ENCODE data around the gene PLSCR4.
A peak's percentile ranks its signal among the peaks of the same experiment; 100 is the strongest.
"Not testable (repeated sequence)": the region's sequence is repeated elsewhere in the genome, so short reads cannot be mapped to it uniquely, and the experiment has no call there.

Gene PLSCR4

DNA sequence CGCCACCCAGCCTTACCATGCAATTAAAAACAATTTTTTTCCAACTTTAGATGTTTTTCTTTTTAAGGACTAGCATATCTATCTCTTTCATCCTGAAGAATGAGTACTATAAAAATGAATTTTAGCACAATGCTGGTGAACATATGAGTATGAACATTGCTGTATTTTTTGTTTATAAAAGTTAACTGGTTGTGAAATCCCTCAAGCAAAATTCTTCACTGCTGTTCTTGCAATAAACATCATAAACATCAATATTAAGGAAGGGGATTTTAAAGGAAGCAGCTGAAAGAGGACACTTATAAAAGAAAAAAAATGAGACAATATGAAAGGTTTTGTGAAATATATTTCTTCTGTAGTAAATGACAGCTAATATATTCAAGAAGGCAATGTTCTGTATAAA is 3.0 kb downstream of the PLSCR4 start:
- no peak for DNase-seq (ENCODE audit: low read depth, low spot score)

DNA sequence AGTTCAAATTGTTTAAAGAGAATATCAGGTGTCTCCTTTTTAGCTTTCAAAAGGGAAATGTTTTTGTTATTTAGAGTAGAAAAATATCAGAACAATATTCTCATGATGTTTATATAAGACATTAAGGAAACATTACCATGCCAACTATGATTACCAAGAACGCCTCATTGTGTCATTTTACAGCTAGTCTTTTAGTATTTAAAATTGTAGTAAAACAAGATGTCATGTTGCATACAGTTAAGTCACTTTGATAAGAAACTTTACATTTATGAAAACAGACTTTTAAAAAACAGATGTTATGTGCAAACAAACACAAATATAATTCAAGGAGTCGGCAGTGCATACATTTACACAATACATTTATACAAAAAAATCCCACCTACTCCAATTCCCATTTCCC is 4.4 kb downstream of the PLSCR4 start:
- DNase-seq (ENCODE audit: low read depth, low spot score) = no peak

DNA sequence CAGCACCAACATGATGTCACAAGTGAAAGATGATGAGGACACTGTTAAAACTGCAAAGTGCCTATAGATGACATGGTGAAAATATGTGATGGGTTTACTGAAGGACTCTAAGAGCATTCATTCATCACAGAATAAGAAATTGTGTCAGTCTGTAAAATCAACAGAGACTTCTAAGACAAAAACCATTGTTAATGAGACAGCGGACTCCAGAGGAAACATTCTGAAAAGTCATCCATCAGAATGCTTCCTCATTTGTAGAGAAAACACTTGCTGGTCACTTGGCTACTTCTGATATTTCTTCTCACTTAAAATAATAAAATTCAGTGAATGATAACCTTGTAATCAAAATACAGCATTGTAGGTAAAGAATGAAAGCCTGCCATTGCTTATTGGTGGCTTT is 7.3 kb downstream of the PLSCR4 start:
- DNase-seq (ENCODE audit: low read depth, low spot score) = no peak

DNA sequence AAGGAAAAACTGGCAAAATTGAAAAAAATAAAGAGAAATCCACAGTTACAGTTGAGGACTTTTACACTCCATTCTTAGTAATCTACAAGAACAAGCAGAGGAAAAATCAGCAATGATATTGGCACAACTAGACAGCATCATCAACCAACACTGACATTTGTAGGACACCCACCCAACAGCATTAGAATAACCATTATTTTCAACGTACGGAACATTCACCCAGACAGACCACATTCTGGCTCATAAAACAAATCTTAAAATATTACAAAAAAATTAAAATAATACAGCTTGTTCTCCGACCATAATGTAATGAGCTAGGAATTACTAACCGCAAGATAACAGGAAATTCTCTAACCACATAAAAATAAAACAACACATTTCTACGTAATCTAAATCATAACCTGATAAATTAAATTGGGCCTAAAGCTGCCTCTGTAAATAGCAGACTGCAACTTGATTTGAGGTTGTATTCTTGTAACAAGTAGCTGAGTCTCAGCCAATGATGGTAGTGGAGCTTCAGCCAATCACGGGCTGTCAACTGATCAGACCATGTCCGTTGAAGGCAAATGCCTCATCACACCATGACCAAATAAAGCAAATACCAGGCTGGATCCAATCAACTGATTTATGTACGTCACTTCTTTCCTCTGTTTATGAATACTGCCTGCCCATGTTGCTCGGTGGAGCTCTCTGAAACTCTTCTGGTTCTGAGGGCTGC is 9.2 kb downstream of the PLSCR4 start:
- DNase-seq (ENCODE audit: low read depth, low spot score) = no peak

DNA sequence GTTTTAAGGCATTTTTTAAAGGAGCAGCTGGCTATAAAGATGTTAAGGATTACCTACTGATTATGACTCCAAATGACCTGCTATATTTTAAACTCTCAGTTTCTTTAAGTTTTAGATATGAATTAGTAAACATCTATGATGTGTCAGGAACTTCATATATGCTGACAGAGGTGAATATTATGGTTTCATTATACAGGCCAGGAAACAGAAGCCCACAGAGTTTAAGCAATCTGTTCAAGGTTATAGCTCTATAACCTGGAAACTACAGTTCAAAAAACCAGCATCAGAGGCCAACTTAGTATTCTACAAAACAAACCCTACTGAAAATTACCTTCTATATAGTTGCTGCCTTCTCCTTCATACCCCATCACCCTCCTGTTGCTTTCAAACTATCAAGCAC is 17.4 kb downstream of the PLSCR4 start:
- DNase-seq (ENCODE audit: low read depth, low spot score) = no peak

DNA sequence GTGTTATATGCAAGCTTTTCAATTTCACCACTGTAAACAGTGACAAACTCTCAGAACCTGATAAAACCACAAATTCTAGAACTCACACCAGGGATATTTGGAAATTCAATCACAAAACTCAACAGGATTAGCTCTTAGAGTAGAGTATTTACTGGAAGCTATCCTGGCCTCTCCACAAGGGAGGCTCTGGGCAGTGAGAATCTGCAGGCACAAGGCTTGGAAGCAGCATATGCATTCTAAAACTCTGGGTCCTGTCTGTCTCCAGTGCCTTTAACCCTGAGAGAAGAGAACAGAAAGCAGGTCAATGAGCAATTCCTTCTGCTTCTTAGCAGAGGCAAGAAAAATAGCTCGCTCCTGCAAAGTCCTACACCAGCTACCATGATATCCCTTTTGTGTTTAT is 23.4 kb downstream of the PLSCR4 start:
- DNase-seq (ENCODE audit: low read depth, low spot score) = no peak

DNA sequence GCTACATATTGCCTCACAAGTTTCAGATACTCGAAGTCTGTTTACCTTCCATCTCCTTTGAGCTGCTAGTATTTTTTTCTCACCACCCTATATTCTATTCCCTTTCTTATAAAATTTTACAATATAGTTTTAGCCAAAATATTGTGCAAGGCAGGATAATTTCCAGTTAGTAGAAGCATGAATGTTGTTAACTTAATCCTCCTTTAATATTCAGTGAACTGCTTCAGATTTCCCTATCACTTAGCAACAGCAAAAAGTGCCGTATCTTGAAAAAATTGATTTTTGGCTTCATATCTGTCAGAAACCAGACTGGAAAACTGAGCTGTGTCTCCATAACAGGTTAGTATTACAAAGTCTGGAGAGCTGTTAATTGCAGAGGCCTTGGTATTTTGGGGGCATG is 24.0 kb downstream of the PLSCR4 start:
- no peak for DNase-seq (ENCODE audit: low read depth, low spot score)

DNA sequence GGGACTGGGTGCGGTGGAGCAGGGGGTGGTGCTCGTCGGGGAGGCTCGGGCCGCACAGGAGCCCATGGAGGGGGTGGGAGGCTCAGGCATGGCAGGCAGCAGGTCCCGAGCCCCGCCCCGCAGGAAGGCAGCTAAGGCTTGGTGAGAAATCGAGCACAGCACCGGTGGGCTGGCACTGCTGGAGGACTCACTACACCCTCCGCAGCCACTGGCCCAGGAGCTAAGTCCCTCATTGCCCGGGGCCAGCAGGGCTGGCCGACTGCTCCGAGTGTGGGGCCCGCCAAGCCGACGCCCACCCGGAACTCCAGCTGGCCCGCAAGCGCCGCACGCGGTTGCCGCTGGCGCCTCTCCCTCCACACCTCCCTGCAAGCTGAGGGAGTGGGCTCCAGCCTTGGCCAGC is 25.4 kb downstream of the PLSCR4 start:
- not testable (repeated sequence) for DNase-seq (ENCODE audit: low read depth, low spot score)

DNA sequence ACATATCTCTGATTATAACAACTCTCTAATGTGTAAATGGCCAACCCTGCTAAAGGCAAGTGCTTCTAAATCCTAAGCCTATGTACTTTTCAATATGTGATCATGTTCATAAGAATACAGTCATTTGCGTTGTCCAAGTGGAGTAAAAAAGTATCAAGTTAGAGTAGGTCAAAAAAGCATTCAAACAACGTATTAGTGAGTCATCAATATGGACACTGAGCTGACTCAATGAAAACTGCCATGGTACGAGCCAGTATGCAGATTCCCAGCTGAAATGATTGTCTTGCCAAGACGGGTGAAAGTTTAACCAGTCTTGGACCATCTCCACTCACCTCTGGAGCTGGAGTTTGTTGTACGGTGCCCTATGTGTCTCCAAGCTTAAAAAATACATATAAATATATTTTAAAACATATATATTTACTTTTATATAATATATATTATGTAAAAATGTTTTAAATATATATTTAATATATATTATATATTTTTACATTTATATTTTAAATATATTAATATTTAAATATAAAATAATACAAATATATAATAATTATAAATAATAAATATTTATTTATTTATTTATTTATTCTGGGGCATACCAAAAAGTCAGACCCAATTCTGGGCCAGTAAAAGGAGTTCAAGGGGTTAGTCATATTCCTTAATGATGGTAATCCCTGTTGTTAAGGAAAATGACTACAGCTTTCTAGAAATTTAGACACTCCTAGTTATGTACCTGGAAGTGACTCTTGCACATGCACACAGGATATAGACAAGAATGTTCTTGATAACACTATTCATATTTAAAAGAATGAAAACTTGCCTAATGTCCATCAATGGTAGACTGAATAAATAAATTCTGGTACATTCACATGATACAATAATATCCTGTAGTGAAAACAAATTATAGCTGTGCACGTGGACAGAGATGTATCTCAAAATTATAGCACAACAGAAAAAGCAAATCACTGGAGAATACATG is 27.2 kb downstream of the PLSCR4 start:
- no peak for DNase-seq (ENCODE audit: low read depth, low spot score)

DNA sequence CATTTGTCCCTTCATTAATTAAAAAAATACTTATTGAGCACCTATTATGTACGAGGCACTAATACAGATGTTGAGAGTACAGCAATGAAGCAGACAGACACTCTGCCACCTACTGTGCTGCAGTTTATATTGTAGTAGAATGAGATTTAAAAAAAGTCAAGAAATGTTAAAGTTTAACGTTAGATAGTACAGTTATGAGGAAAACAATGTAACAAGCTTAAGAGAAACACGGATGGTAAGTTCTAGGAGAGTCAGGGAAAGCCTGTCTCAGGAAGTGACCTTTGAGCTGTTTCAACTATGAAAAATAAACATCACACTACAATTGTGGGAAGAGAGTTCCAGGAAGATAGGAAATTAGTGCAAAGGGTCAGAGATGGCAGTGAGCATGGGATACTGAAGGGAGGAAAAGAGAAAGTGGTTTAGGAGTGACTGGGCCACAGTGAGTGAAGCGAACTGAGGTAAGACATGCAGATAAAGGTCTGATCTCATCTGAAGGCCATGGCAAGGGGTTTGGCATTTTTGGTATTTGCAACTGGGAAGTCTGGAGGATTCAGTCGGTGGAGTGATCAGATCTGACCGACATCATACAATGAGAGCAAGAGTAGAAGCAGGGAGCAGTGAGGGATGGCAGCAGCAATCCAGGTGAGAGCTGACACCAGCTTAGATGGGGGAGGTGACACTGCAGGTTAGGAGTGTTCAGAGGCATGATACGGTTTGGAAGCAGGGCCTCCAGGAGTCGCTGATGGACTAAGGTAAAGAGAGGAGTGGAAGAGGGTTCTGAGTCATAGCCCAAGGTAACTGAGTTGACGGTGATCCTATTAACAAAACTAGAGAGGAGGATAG is 28.5 kb downstream of the PLSCR4 start:
- DNase-seq (ENCODE audit: low read depth, low spot score) = no peak

DNA sequence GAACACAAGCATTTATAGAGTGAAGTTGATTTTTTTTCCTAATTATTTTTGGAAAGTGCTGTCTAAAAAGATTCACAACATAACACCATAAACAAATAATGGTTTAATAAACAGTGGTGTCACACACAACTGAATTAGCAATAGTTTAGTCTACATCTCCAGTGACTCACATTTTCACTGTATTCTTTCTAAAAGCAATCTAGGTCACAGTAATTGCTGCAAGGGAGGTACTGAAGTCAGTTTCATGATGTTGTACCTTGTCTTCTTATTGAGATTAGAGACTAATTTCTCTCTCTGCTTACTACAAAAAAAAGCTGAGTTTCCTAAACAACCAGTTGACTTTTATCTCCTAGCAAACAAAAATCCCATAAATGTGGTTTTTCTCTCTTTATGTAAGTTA is 29.6 kb downstream of the PLSCR4 start:
- DNase-seq (ENCODE audit: low read depth, low spot score) = no peak

DNA sequence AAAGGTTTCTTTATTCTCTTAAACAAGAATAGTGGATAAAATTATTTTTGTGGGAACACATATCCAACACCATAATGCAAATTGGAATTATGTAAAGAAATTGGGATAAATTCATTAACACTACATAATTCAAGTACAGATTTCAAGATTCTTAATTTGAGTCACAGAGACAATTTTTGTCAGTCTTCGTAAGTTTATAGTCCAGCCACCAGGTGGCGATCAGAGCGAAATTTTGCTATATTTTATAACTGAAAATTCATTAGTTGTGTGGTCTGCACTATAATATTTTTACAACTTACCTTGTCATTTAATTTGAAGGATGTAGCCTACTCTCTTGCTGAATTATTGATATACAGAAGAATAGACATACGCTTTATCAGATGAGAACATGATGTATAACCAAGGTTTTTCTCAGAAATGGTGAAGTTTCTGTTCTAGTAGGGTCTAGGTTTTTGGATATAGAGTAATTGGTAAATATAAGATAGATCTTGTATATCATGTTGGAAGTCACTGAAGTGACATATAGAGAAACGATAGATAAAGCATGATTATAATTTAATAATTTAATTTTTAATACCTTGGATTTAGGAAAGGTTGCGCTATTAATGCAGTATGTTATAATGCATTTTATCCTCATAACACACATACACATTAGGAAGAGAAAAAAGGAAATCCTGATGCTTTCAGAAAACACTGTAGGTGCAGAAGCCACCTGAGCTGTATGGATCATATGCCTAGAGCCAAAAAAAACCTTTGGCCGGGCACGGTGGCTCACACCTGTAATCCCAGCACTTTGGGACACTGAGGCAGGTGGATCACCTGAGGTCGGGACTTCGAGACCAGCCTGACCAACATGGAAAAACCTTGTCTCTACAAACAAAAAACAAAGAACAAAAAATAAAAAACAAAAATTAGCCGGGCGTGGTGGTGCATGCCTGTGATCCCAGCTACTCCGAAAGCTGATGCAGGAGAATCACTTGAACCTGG is 31.7 kb downstream of the PLSCR4 start:
- DNase-seq (ENCODE audit: low read depth, low spot score) = peak; percentile 54

DNA sequence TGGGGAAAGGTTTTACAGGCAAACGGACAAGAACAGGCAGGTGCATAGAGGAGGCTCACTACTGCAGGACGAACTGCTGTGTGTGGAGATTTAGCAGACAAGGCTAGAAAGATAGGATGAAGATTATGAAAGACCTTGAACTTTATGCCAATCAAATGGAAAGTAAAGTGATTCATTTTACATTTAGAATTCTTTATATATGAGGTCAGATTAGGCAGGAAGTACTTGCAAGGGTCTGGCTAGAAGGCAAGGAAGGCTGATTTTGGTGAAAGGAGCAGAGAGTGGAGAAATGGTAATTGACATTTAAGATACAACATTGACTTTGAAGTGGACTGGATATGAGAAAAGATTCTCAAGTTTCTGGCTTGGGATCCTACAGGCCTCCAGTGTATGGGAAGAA is 33.6 kb downstream of the PLSCR4 start:
- no peak for DNase-seq (ENCODE audit: low read depth, low spot score)

DNA sequence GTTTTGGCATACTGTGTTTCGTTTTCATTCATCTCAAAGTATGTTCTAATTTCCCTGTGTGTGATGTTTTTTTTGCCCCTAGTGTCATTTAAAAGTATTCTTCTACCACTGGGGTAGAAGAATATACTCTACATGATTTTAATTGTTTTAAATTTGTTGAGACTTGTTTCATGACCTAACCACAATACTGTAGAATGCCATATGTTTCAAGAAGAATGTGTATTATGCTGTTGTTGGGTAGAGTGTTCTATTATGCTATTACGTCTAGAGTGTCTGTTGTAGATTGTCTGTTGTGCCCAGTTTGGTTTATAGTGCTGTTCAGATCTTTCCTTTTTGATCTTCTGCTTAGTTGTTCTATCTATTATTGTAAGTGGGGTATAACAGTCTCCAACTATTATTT is 36.4 kb downstream of the PLSCR4 start:
- no peak for DNase-seq (ENCODE audit: low read depth, low spot score)

DNA sequence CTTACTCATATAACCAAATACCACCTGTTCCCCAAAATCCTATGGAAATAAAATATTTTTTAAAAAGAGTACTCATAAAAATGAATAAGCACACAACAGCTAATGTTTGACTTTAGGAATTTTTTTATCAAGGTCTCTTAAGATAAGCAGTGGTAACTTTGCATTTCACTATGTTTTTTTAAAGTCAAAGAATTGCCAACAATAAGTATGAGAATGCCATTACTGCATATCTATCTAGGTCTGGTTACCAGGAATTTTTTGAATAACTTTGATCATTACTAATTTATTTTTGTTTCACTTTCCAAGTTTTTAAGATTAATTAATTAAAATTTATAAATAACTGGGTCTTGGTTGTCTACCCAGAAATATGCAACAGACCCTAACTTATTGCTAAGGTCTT is 41.5 kb downstream of the PLSCR4 start:
- DNase-seq (ENCODE audit: low read depth, low spot score) = peak; percentile 13

DNA sequence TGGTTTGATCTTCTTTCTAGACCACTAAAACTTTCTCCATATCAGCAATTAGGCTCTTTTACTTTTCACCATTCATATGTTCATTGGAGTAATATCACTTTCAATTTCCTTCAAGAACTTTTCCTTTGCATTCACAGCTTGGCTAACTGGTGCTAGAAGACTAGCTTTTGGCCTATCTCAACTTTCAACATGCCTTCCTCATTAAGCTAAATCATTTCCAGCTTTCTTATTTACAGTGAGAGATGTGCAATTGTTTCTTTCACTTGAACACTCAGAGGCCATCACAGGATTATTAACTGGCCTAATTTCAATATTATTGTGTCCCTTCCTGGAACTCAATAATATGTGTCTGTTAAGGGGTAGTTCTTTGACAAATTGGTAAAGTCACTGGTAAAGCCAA is 47.1 kb downstream of the PLSCR4 start:
- no peak for DNase-seq (ENCODE audit: low read depth, low spot score)

DNA sequence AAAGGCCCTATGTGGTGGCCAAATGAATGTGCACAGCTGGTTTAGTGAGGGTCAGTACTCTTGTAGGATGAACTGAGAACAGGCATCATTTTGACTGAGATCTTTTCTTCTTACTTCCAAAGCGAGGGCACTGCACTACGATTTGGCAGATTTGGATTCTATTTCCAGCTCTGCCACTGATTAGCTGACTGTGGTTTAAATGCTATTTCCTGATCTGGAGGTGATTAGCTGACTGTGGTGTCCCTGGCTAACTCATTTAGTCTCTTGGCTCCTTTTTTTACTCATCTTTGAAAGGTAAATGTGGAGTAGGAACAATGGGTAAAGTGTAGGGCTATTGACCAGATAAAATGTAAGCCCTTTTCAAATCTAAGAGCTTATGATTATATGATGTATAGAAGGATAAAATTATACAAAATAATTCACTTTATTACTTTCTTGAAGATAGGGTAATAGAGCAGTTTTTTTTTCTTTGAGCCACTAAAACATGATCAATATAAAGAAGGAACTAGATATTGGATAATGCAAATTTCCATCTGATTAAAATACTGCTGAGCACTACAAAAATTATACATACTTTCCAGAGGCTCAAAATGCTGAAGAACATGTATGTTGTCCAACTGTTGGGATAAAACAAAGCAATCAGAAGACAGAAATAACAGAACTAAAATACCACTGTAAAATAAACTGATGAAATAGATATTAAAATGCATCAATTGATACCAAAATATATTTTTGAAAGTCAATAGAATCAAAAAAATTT is 50.3 kb downstream of the PLSCR4 start:
- DNase-seq (ENCODE audit: low read depth, low spot score) = peak; percentile 12

DNA sequence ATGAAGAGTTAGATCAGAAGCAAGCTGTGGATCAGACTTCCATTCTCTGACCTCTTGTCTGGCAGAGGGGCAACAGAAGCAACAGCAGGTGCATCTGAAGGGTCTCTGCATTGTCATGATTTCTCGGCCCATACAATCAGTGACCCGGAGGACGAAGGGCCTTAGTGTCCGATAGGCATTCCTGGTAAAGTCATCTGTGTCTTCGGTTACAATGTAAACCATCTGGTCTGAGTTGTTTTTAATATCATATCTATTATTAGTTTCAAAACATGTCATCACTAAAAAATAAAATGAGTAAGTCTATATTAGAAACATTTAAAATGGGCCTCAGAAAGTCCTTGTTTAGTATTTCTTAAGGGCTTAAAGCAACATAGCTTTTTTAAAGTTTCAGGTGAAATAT is 51.1 kb downstream of the PLSCR4 start:
- no peak for DNase-seq (ENCODE audit: low read depth, low spot score)

DNA sequence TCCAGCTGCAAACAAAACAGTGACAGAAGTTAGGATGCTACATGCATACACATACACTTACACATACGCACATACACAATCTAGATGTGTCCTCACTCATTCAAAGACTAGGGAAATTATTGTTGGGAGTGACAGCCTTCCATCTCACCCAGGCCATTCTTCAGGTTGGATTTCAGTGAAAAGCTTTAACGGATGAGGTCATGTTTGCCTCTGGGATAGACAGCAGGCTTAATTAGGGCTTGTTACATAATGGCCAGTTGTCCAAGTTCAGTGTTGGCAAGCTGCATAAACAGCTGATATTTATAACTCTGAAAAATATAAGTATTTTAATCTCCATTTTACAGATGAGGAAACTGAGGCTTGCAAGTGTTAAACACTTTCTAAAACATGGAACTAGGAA is 54.1 kb downstream of the PLSCR4 start:
- no peak for DNase-seq (ENCODE audit: low read depth, low spot score)

DNA sequence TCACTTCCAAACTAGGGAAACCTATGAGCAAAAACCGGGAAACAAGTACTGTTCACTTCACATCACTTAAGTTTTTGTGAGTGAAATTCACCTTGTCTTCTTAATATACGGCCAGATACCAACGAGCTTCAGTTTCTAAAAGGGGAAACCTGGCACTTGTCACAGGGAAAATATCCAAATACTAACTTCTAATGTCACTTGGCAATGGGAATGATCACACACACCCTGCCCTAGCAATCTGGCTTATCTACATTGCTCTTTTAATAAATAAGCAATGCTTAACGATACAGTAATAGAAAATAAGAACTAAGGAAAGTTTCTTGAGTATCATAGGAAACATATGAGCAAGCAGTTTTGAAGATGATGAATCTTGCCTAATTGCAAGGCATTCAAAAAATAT is 55.3 kb downstream of the PLSCR4 start:
- no peak for DNase-seq (ENCODE audit: low read depth, low spot score)

Data from astrocyte of the hippocampus (primary cell).